HS-5 (cell line): ENCODE results near the gene GAS2L3.
"Not testable (repeated sequence)": the region's sequence is repeated elsewhere in the genome, so short reads cannot be mapped to it uniquely, and the experiment has no call there.

ENCODE experiments used
- DNase-seq: peaks from one replicate; pipeline ENCODE4 v3.0.0-alpha.2; 2012; ENCODE audit warnings: low read depth

Gene GAS2L3

DNA sequence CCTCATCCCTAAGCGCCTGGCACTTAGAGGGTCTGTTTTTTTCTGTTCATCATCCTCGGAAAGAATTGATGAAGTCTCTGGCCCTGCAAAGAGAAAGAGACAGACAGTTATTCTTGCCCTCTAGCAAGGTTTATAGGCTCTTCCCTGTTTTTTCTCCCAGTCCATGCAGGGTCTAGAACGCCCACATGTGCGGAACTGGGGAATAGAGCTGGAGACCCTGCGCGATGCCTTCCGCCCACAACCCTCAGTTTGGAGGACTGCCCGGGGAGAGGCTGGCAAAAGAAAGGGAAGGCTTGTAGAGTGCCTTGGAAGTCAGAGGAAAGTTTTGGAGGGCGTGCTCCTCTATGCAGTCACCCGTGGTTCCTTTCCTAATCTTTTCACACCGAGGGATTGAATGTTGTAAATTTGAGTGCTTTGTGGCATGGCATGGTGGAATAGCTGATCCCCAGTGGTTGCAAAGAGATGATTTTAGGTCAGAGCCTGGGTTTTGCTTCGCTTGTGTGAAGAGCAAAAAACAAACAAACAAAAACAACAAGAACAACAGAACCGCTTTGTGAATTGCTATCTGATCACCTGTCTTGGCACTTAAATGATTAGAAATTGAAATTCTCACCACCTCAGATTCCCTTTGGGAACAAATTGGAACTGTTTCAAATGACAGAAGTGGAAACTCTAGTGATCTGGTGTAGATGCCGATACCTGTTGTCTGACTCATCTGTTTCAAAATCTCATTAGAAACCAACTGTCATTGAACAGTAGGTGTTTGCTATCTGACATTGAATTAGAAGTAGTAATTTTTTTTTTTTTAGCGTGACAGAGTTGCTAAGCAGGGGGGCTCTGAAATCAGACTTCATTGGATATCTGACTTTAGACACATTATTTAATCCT, 947 bp downstream of the GAS2L3 start:
- no peak for DNase-seq

- peak; percentile 78 for DNase-seq
Measured at GRCh38 chr12:100576331-100577036, 3.0 kb downstream of the GAS2L3 start.

- no peak for DNase-seq
Measured at GRCh38 chr12:100578923-100579322, 5.4 kb downstream of the GAS2L3 start.

DNA sequence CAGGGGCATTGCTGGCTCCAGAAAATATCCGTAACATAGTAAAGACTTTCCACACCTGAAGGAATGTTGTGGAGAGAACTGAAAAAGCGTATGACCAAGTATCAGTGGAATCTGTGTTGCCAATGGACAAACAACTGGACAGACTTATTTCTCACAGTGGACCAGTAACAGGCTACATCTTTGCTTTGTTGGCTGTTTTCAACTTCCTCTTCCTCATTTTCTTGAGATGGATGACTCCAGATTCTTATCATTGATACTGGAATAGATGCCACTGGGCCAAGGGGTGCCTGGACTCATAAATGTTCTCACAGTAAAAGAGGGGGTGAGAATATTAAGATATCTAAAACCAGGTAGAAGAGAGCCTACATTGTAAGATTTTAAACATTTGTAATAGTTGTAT, 6.4 kb downstream of the GAS2L3 start:
- DNase-seq, result no peak

DNA sequence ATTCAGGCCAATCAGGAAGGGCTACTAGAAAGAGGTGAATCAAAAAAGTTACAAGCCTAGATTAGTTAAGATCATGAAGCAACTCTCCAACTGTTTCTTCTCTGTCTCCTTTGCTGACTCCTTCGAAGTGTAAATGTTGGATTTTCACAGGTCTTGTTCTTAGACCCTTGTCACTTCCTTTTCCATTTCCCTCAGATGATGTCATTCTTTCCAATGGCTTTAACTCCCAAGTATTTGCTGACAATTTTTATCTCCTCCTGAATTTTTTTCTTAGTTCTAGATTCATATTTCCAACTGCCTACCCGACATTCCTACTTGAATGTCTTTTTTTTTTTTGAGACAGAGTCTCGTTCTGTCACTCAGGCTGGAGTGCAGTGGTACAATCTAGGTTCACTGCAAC, 10.8 kb downstream of the GAS2L3 start:
- no peak for DNase-seq

- no peak for DNase-seq
Measured at GRCh38 chr12:100591979-100592378, 18.5 kb downstream of the GAS2L3 start.

DNA sequence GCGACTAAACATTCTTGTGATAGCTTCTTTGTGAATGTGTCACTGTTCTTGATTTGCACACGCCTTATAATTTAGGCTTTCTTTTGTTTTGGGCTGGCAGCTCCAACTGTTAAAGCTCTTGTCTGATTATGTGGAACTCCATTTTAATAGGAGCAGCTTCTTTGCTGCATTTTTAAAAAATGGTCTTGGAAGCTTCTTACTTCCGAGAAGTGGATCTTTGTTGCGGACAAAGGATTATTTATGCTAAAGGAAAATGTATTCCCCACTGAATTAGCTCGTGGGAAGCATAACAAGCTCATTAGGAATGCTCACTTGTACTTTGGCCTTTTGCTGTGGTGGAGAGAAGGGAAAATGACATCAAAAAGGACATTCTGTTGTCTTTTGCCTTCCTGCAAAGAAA, 20.0 kb downstream of the GAS2L3 start:
- no peak for DNase-seq

GRCh38 chr12:100601626-100602025, 28.1 kb downstream of the GAS2L3 start:
- DNase-seq, result no peak

DNA sequence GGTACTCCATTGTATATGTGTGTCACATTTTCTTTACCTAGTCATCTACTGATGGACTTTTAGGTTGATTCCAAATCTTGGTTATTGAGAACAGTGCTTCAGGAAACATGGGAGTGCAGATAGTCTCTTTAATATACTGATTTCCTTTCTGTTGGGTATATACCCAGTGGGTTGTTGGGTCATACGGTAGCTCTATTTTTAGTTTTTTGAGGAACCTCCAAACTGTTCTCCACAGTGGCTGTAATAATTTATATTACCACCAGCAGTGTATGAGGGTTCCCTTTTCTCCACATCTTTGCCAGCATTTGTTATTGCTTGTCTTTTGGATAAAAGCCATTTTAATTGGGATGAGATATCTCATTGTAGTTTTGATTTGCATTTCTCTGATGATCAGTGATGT, 29.5 kb downstream of the GAS2L3 start:
- not testable (repeated sequence) for DNase-seq

DNA sequence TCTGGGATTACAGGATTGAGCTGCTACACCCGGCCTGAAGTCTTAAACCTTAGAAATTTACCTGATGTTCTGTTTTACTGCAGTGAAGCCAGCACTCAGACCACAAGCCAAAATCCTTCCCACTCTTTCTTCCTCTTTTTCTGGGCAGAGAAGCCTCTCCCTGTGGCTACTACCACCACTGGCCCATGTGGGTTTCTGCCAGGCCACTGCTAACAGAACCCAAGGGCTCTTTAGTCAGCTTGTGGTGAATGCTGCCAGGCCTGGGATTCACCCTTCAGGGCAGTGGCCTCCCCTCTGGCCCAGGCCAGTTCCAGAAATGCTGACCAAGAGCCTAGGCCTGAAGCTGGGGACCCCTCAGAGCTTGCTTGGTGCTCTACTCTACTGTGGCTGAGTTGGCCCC, 35.3 kb downstream of the GAS2L3 start:
- no peak for DNase-seq

GRCh38 chr12:100610666-100611430, 37.4 kb downstream of the GAS2L3 start:
- DNase-seq, result no peak

GRCh38 chr12:100612606-100613005, 39.1 kb downstream of the GAS2L3 start:
- no peak for DNase-seq

- DNase-seq, result no peak
Measured at GRCh38 chr12:100624571-100624970, 51.1 kb downstream of the GAS2L3 start.

GRCh38 chr12:100632445-100632892, 59.0 kb downstream of the GAS2L3 start:
- DNase-seq, result no peak

- not testable (repeated sequence) for DNase-seq
Measured at GRCh38 chr12:100633082-100633785, 59.8 kb downstream of the GAS2L3 start.

GRCh38 chr12:100643246-100643645, 69.8 kb downstream of the GAS2L3 start:
- no peak for DNase-seq

DNA sequence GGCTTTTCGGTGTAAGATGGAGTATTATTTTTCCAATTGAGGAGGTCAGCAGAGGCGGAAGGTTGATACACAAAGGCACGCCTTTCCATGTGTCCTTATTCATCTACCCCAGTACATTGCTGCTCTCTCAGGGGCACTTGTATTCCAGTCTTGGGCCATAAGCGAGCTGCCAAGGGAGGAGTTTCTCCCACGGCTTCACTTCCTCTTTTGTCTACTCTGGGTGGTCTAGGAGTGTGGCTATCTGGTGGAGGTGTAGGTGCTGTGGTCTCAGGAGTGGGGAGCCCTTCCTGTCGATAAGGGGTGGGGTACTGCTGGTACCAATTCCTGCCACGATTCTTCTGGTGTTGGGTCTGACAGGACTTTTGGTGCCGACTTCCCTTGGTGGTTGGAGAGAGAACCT, 73.4 kb downstream of the GAS2L3 start:
- DNase-seq, result no peak

DNA sequence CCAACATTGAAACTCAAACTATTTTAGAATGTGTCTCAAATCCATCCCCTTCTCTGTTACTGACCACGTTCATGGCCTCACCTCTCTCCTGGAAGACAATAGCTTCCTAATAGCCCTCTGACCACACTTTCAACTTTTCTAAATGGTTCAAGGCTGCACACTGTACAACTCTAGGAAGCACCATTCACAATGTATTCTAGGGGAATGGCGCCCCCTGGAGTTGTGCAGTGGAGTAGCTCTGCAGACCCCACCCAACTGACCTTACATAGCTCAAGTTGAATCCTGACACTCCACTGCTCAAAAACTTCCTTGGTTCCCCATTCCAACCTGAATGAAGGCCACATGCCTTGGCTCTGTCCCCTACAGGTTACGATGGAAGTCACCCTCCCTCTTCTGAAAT, 77.6 kb downstream of the GAS2L3 start:
- DNase-seq, result no peak

- DNase-seq, result no peak
Measured at GRCh38 chr12:100651694-100652093, 78.2 kb downstream of the GAS2L3 start.

DNA sequence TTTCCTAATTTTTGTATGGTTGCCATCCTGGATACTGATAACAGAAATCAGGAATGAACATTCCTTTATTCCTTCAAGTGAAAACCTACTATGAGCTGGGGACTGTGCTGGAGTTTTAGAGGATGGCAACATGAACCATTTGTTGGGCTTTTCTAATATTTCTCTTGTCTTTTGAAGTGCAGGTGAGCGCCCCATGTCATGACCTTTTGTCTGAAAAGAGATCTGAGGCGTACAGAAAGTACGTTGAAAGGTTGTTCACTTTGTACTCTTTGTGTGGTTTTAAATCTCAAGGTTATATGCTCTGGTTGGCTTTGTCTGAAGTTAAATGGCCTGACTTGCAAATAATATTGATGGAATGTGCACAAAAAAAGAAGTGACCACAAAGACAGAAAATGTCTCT, 79.0 kb downstream of the GAS2L3 start:
- DNase-seq, result no peak

DNA sequence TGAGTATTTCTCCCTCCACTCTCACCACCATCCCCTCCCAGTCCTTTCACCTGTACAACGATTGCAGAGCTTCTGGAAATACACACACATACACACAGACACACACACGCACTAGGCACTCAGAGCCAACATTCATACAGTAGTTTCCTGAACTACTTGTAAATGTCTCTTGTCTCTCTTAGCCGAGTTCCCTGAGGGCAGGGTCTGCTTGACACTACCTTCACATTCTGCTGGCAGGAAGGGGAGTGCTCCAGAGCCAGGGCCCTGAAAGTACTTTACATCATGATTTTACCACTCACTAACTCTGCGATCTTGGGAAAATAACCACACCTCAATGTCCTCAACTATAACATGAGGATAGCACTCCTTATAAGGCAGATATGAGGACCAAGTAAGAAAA, 82.7 kb downstream of the GAS2L3 start:
- no peak for DNase-seq

DNA sequence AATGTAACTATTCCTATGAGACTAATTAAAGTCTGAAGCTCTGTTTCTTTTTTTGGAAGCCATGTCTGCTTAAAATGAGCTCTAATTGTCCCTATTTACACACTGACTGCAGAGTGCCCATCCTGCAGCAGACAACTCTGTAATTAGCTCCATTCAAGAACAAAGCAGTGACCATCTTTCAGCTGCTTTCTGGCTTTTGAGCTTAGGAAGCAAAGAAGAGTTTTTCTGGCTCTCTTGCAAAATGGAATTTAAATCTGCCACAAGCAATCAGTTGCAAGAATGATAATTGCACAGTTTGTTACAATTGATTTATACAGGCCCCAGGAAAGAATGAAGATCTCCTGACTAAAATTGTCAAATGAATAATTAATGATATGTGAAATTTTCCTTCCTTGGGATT, 83.4 kb downstream of the GAS2L3 start:
- DNase-seq, result no peak
